ENCODE data around the gene DDAH2.

DNA sequence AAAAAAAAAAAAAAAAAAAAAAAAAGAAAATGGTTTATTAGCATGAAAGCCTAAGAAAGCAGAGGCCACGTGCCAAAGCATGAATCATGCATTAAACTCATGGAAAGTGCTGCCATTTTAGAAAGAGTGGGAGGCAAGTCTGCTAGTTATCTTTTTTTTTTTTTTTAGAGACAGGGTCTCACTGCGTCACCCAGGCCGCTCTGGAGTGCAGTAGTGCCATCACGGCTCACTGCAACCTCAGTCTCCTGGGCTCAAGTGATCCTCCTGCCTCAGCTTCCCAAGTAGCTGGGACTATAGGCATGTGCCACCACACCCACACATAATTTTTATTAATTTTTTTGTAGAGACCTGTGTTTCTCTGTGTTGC is 42.9 kb upstream of the DDAH2 start:
- no peak for TF ChIP-seq YY1 (IDR thresholded peaks at IDR 0.05; ENCODE audit: insufficient read depth, insufficient read length)
- TF ChIP-seq SUZ12 (IDR thresholded peaks at IDR 0.05; ENCODE audit: extremely low read depth, insufficient read depth, insufficient read length) = no peak

Data from NT2/D1 (cell line).